ENCODE measurements around the gene ATXN2.

ATXN2 gene, protein sequence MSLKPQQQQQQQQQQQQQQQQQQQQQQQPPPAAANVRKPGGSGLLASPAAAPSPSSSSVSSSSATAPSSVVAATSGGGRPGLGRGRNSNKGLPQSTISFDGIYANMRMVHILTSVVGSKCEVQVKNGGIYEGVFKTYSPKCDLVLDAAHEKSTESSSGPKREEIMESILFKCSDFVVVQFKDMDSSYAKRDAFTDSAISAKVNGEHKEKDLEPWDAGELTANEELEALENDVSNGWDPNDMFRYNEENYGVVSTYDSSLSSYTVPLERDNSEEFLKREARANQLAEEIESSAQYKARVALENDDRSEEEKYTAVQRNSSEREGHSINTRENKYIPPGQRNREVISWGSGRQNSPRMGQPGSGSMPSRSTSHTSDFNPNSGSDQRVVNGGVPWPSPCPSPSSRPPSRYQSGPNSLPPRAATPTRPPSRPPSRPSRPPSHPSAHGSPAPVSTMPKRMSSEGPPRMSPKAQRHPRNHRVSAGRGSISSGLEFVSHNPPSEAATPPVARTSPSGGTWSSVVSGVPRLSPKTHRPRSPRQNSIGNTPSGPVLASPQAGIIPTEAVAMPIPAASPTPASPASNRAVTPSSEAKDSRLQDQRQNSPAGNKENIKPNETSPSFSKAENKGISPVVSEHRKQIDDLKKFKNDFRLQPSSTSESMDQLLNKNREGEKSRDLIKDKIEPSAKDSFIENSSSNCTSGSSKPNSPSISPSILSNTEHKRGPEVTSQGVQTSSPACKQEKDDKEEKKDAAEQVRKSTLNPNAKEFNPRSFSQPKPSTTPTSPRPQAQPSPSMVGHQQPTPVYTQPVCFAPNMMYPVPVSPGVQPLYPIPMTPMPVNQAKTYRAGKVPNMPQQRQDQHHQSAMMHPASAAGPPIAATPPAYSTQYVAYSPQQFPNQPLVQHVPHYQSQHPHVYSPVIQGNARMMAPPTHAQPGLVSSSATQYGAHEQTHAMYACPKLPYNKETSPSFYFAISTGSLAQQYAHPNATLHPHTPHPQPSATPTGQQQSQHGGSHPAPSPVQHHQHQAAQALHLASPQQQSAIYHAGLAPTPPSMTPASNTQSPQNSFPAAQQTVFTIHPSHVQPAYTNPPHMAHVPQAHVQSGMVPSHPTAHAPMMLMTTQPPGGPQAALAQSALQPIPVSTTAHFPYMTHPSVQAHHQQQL

DNA sequence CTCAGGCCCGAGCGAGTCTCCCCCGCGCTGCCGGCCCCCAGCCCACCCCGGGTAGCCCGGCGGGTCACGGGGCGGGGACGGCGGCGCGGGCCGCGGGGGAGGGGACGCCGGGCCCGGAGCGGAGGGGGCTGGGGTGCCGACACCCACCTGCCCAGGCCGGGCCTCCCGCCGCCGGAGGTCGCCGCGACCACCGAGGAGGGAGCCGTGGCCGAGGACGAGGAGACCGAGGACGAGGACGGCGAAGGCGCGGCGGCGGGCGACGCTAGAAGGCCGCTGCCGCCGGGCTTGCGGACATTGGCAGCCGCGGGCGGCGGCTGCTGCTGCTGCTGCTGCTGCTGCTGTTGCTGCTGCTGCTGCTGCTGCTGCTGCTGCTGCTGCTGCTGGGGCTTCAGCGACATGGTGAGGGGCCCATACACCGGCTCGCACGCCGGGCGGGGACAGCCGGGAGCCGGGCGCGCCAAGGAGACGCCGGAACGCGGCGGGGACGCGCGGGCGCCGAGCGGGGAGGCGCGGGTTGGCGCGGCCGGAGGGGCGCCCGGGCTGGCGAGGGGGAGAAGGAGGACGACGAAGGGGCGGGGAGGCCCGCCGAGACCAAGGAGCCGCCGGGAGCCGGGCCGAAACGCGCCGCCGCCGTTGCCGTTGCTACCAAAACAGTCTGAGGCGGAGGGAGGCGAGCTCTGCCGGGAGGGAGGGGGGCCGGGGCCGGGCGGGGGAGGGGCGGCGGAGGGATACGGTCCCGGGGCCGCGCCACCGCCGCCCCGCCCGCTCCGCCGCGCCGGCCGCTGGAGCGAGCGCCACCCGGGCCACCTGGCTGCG is at the start of gene ATXN2:
Gene ATXN2 (minus strand): TSS at position 679 of the 816 bp plus-strand sequence. CDS start 281 bp downstream, at position 398.
- H3K36me3 Mint-ChIP-seq (ENCODE audit: low read depth): no peaks in the 10 kb centered on the region
- no peaks in the 10 kb centered on the region for H3K9me3 Mint-ChIP-seq
- H3K4me1 Mint-ChIP-seq: peaks cover 34% of the 10 kb centered on the region
- TF ChIP-seq, protein P1, sequence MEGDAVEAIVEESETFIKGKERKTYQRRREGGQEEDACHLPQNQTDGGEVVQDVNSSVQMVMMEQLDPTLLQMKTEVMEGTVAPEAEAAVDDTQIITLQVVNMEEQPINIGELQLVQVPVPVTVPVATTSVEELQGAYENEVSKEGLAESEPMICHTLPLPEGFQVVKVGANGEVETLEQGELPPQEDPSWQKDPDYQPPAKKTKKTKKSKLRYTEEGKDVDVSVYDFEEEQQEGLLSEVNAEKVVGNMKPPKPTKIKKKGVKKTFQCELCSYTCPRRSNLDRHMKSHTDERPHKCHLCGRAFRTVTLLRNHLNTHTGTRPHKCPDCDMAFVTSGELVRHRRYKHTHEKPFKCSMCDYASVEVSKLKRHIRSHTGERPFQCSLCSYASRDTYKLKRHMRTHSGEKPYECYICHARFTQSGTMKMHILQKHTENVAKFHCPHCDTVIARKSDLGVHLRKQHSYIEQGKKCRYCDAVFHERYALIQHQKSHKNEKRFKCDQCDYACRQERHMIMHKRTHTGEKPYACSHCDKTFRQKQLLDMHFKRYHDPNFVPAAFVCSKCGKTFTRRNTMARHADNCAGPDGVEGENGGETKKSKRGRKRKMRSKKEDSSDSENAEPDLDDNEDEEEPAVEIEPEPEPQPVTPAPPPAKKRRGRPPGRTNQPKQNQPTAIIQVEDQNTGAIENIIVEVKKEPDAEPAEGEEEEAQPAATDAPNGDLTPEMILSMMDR (IDR thresholded peaks at IDR 0.05; ENCODE audit: unreplicated experiment in 3 of 3): no peak
- no peaks in the 10 kb centered on the region for H3K27me3 Mint-ChIP-seq (ENCODE audit: low read depth)
- peak within 1 kb of the TSS; percentile 97 to 99 (median 97) for H3K27ac Mint-ChIP-seq
- peak within 1 kb of the TSS; percentile 96 to 99 (median 98) for H3K4me3 Mint-ChIP-seq

DNA sequence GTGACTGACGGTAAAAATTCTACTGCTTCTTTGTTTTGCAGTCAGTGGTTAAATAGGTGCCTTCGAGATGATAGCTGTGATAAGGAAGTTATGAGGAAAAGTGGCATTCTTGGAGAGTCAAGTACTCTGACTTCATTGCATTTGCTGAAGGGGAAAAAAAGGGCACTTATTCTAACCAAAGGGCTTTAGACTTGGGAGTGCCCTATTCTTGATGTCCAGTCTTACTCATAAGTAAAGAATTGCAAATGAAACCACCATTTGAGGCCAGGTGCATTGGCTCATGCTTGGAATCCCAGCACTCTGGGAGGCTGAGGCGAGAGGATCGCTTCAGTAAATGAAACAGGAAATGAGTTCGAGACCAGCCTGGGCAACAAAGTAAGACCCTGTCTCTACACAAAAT is 46.3 kb upstream of the ATXN2 start:
- TF ChIP-seq, protein P1 (IDR thresholded peaks at IDR 0.05; ENCODE audit: unreplicated experiment in 3 of 3): no peak
- Mint-ChIP-seq H3K27ac (peak overlapping the region in 1 of 3 experiments; percentile 35), H3K4me1 (peaks cover 22% of the 10 kb centered on the region), H3K9me3 (no peaks in the 10 kb centered on the region), H3K4me3 (no peak overlapping the region), H3K36me3 (ENCODE audit: low read depth) (peaks cover 55% of the 10 kb centered on the region), H3K27me3 (ENCODE audit: low read depth) (no peaks in the 10 kb centered on the region)

DNA sequence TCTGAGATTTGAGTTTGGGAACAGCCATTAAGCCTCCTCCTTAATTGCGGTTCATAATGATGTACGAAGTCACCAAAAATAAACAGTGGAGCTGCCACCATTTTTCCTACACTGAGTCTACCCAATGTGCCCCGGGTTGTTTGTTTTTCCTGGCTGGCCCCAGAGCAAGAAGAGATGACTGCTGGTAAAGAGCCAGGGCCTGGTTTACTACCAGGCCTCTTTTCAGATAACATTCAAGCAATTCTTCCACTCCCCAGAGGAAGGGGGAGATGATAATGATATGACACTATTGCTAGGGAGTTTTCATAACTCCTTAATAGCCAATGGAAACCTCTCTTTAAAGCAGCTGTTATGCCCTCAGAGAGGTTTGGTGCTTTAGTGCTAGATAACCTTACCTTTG is 44.3 kb upstream of the ATXN2 start:
- no peak overlapping the region for H3K4me3 Mint-ChIP-seq
- H3K9me3 Mint-ChIP-seq: no peaks in the 10 kb centered on the region
- TF ChIP-seq, protein P1 (IDR thresholded peaks at IDR 0.05; ENCODE audit: unreplicated experiment in 3 of 3): no peak
- no peaks in the 10 kb centered on the region for H3K27me3 Mint-ChIP-seq (ENCODE audit: low read depth)
- peaks cover 30% of the 10 kb centered on the region for H3K4me1 Mint-ChIP-seq
- H3K36me3 Mint-ChIP-seq (ENCODE audit: low read depth): peaks cover 48% of the 10 kb centered on the region
- H3K27ac Mint-ChIP-seq: peak overlapping the region; percentile 95 to 97 (median 96)

DNA sequence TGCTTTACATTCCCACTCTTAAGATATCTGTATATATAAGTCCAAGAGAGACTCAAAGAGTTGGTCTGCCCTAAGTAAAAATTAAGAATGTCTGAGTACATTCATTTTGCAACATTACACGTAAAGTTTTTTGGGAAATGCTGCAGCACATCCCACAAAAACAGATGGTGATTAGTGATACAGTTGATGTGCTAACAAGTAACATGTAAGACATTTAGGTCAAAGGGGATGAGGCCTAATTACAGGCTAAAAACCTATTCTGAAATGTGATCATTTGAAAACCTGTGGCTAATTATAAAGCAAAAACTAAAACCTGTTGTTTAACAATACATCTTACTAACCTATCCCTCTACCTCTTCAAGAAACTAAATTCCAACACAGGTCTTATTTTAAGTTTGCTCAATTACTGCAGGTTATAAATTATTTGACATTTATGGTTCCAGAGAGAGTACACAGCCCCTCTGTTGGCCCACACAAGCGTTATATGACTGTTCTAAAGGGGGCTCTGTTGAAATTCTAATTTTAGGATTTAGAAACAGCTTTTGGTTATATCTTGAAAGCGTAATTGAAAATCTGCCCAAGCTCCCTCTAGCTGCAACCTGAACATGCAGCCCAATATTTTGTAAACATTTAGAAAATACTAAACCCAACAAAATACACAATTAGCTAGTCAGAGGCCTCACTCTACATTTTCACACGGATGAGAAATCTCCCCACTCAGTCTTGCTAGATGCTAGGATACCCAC is 43.7 kb upstream of the ATXN2 start:
- H3K27me3 Mint-ChIP-seq (ENCODE audit: low read depth): no peaks in the 10 kb centered on the region
- H3K4me3 Mint-ChIP-seq: peak overlapping the region in 1 of 3 experiments; percentile 23
- TF ChIP-seq, protein P1 (IDR thresholded peaks at IDR 0.05; ENCODE audit: unreplicated experiment in 3 of 3): peak in 1 of 3 experiments; percentile 17
- peaks cover 48% of the 10 kb centered on the region for H3K36me3 Mint-ChIP-seq (ENCODE audit: low read depth)
- H3K4me1 Mint-ChIP-seq: peaks cover 32% of the 10 kb centered on the region
- peak overlapping the region; percentile 95 to 97 (median 96) for H3K27ac Mint-ChIP-seq
- no peaks in the 10 kb centered on the region for H3K9me3 Mint-ChIP-seq

Measured in nephron (organoid).